Mucosa of descending colon (tissue), 3 donors: ENCODE measurements around the gene GHRH. TPM values are rescaled to one million over a fixed set of nuclear protein-coding genes. Genes with fewer than 3 reads are reported as not detected.

Source experiments
- ATAC-seq: fragments of 200-7000 bp; cut with Tn5 transposase; one replicate; pipeline ENCODE4 v1.9.1; 2020; ENCODE audit warnings: mild to moderate bottlenecking, moderate library complexity
- DNase-seq, 3 donors: peaks; one replicate each; pipeline ENCODE4 v3.0.0-alpha.2; 2020
- H3K36me3 ChIP-seq: fragments of 200-600 bp; one replicate; pipeline ENCODE4 v1.8.0; 2021; ENCODE audit warnings: low read depth, mild to moderate bottlenecking
- H3K4me1 ChIP-seq: fragments of 200-600 bp; one replicate; pipeline ENCODE4 v1.8.0; 2021; ENCODE audit warnings: low read depth, mild to moderate bottlenecking
- H3K4me3 ChIP-seq: fragments of 200-600 bp; one replicate; pipeline ENCODE4 v1.8.0; 2021; ENCODE audit warnings: mild to moderate bottlenecking
- H3K9me3 ChIP-seq: fragments of 200-600 bp; one replicate; pipeline ENCODE4 v1.8.0; 2021; ENCODE audit warnings: mild to moderate bottlenecking
- CTCF ChIP-seq: fragments of 200-600 bp; IDR thresholded peaks from one replicate; pipeline ENCODE4 v1.8.0; 2022; ENCODE audit warnings: antibody characterized with exemption, mild to moderate bottlenecking
- intact Hi-C, 2 donors: fragments of 100-400 bp; cut with DNase I in 1 of 2; cut with micrococcal nuclease in 1 of 2; formaldehyde crosslinking; loops; one replicate each; pipeline versions ENCODE4 v1.11.0 to v1.11.1; 2022; cut with DNase I, micrococcal nuclease
- total RNA-seq, 3 donors: library from RNA; stranded (reverse); fragmentation: NEBNext Ultra II Directional in 2 of 3; extraction: Animal tissue kit (Norgen Biotek cat#: 25700) in 2 of 3; gene quantifications; one replicate each; pipeline versions ENCODE4 v1.2.1 to v1.2.4, GENCODE V29; 2021 to 2023
- donor health status: DM: no; HTN: no; CAD: no; lungs with moderate emphysema.
- donor health status: DM: no; HTN: no; CAD: no.
- donor health status: DM: no; HTN: yes; CAD: no.

The GHRH gene
- total RNA-seq, 3 donors from 2014 or later, result not detected

- intact Hi-C loops, result no loop called here
These were observed 56.5 kb downstream of the GHRH start for GRCh38 chr20:37205130-37205529.

GRCh38 chr20:37204056-37204455 is 57.6 kb downstream of the GHRH start:
- no peak for ATAC-seq
- H3K36me3 ChIP-seq, result no peaks in the 10 kb centered on the region

More at GRCh38 chr20:37205130-37205529, 56.5 kb downstream of the GHRH start:
- H3K4me1 ChIP-seq, result no peaks in the 10 kb centered on the region
- no peaks in the 10 kb centered on the region for H3K9me3 ChIP-seq
- ATAC-seq, result no peak
- no peak overlapping the region for H3K4me3 ChIP-seq
- H3K36me3 ChIP-seq, result no peaks in the 10 kb centered on the region
- no peak for TF ChIP-seq CTCF
- DNase-seq, result no peak

DNA sequence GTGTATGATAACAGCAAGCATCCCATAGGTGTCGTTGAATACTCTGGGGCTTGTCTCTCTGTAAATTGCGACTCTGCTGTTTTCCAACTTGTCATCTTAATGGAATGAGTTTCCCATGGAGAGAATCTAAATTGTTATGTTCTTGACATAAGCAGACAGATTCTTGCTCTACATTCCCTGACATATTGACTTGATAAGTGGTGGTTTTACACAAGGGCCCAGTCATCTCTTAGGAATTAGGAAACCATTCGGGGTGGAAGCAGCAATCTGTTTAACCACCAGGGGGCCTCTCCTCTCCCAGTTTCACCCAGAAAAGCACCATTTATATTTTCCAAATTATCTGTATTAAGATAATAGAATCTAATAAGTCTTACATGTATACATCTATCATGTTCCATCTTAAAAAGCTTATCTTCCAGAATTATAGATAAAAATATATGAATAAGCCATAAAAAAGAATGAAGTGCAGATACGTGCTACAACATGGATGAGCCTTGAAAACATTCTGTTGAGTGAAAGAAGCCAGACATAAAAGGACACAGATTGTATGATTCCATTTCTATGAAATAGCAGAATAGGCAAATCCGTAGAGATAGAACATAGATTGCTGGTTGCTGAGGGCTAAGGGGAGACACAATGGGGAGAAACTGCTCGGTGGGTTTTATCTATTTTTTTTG is 59.2 kb downstream of the GHRH start:
- ATAC-seq, result peak; percentile 78

More at GRCh38 chr20:37204056-37204455, 57.6 kb downstream of the GHRH start:
- DNase-seq, result no peak
- Histone ChIP-seq H3K9me3 (no peaks in the 10 kb centered on the region), H3K4me1 (no peaks in the 10 kb centered on the region), H3K4me3 (no peak overlapping the region)
- intact Hi-C loops, result no loop called here
- no peak for TF ChIP-seq CTCF

DNA sequence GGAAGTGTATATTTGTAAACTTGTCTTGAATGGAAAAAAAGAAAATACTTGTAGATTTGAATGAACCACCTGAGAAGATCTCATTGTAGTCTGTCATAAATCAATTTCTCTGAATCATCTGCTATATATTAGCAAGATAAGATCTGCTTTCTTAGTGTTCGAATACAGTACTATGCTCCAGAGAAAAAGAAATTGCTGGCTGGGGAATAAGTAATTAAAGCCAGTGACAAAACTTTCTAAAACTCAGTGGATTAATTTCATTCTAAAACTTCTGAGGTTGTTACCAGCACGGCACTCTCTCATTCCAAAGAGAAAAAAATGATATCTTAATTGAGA is 59.8 kb downstream of the GHRH start:
- Histone ChIP-seq H3K4me1 (no peaks in the 10 kb centered on the region), H3K36me3 (no peaks in the 10 kb centered on the region), H3K9me3 (no peaks in the 10 kb centered on the region), H3K4me3 (no peak overlapping the region)
- TF ChIP-seq CTCF, result no peak
- no peak for ATAC-seq
- intact Hi-C loops, result no loop called here
- DNase-seq, result no peak

More for the DNA sequence above, 59.2 kb downstream of the GHRH start:
- no peaks in the 10 kb centered on the region for H3K36me3 ChIP-seq
- no peaks in the 10 kb centered on the region for H3K9me3 ChIP-seq
- TF ChIP-seq CTCF, result peak; percentile 50
- peak in 1 of 3 donors; percentile 59 for DNase-seq
- intact Hi-C loops, result no loop called here
- no peaks in the 10 kb centered on the region for H3K4me1 ChIP-seq
- H3K4me3 ChIP-seq, result no peak overlapping the region

Other genes starting within 250 kb of the GHRH start
- 1 to 10 TPM; 5.8 to 7.6 (median 6.6) TPM for gene RBL1, start 165.8 kb downstream of the GHRH start, total RNA-seq
- gene RPN2, start 82.5 kb downstream of the GHRH start, total RNA-seq, result 100 to 1,000 TPM; 106 to 193 (median 127) TPM
- 1 to 10 TPM; 1.4 to 3.1 (median 2.6) TPM for gene MROH8, start 82.3 kb downstream of the GHRH start, total RNA-seq
- 10 to 100 TPM; 38.3 to 49.2 (median 43.2) TPM for gene MANBAL, start 27.8 kb upstream of the GHRH start, total RNA-seq
- 100 to 1,000 TPM; 111 to 155 (median 132) TPM for gene SRC, start 84.3 kb upstream of the GHRH start, total RNA-seq